Raji (cell line): ENCODE data around the gene ZNF558.

ENCODE experiments used
- POLR2A ChIP-seq: IDR thresholded peaks from 2 replicates; pipeline ENCODE4 v1.6.1; 2011; ENCODE audit warnings: low read depth, low read length, control low read depth; ENCODE audit not compliant: insufficient read depth

The ZNF558 gene

GRCh38 chr19:8832132-8833021, at the start of gene ZNF558, which contains the start of gene MBD3L1:
TSS of gene ZNF558 (minus strand) at chr19:8832304. CDS start at chr19:8822659, 9,645 bp downstream.
TSS of gene MBD3L1 (plus strand) at chr19:8832377. CDS start at chr19:8842679, 10,302 bp downstream.
- peak; percentile 51 for TF ChIP-seq POLR2A

- no peak for TF ChIP-seq POLR2A
These were observed 49.4 kb upstream of the ZNF558 start for GRCh38 chr19:8881512-8881911.

DNA sequence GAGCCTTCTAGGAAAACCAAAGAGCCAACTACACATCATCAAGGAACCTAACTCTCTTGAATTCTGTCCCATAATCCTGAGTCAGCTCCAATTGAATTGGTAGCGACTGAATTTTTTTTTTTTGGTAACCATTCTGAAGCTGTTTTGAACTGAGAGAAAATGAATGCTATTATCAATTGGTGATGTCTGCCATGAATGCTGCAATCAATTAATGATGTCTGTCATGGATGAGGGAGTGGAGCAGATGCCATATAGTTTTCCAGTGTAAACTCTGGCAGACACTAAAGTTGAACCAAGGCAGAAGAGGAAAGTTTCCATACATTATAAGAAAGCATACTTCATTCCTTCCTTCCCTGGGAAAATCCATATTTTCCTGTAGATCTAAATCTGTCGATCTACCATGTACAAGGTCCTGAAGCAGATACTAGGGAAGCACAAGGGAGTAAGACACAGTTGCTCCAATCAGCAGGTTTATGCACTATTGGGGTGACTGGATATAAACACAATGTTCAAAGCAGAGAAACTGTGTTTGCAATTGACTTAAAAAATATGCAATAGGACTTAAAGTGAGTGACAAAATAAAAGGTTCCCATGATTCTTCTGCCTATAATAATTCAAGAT, 48.9 kb upstream of the ZNF558 start:
- no peak for TF ChIP-seq POLR2A

DNA sequence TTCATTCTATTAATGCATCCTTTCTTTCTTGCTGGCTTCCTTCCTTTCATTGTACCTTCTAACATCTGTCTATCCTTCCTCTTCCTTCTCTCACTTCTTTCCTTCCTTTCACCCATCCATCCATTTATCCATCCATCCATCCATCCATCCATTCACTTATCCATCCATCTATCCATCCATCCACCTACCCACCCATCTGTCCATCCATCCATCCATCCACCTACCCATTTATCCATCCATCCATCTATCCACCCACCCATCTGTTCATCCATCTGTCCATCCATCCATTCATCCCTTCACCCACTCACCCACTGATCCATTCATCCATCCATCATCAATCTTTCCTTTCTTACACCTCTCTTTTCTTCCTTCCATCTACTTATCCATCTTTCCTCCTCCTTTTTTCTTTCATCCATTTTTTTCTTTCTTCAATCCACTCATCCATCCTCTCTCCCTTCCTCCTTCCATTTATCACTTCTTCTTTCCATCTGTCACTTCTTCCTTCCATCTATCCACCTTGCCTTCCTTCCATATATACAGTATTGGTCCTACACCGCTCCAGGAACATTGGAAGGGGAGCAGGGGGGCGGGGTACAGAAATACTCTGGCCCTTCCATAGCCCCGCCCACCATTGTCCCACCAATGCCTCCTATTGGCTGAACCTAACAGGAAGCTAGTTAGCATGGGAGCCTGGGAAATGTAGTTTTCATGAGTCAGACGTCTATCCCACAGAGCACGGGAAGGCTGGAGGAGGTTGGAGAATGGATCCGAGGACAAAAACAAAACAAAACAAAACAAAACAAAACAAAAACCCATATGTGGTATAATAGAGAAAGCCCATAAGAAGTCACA, 46.0 kb upstream of the ZNF558 start:
- TF ChIP-seq POLR2A, result no peak

- no peak for TF ChIP-seq POLR2A
These were observed 34.2 kb upstream of the ZNF558 start for GRCh38 chr19:8866344-8866743.

DNA sequence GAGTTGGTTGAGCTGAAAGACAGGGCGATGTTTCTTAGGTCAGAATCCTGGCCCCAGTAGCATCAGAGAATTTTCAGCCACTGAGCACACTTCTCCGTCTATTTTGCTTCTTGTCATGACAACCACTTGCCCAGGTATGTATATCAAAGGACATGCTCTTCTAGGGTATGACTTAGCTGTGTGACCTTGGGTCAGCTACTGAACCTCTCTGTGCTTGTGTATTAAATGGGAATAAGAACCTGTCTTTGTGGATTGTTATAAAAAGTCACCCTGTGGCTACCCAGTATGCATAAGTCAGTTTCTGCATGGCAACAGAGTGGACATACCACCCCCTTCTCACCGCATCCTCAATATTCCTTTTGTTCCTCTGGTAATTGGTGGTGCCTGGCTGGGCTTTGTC, 26.2 kb upstream of the ZNF558 start:
- no peak for TF ChIP-seq POLR2A

DNA sequence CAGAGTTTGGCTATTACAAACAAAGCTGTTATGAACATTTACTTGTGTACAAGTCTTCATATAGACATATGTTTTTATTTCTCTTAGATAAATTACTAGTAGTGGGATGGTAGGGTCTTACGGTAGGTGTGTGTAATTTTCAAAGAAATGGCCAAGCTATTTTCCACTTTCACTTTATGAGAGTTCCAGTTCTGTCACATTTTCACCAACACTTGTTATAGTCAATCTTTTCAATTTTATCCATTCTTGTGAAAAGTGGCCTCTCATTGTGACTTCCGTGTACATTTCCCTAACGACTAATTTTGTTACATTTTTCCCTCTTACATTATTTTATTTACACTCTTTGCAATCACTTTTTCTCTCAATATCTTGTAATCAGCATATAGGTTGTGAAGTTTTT, 18.4 kb upstream of the ZNF558 start:
- no peak for TF ChIP-seq POLR2A

DNA sequence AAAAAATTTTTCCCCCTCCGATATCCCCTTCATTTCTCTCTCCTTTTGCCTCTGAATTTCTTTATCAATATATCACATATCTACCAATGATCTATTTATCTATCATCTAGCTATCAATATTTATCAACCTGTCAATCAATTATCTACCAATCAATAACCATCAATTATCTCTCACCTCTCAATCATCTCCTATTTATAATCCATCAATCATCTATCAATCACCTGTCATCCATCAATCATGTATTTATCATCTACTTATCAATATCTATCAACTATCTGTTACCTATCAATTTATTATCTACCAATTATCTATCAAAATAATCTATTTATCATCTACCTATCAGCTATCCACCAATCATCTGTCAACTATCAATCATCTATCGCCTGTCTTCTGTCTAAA, 17.1 kb upstream of the ZNF558 start:
- no peak for TF ChIP-seq POLR2A

DNA sequence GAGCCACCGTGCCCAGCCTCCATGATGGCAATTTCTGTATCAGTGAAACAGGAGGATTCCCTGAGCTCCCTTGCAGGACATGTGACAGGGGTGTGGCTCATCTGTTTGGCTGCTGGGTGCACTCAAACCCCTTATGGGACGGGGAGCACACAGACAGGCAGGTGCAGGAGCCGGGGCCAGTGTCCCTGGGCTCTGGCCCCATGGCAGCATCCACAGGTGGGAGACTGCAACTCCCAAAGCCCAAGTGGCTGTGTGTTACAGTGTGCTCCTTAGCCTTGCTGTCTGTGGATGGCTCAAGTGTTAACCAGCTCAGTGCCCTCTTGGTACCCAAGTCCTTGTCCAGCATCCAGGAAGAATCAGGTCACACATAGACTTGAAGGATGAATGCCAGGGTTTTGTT, 14.7 kb upstream of the ZNF558 start:
- TF ChIP-seq POLR2A, result no peak

DNA sequence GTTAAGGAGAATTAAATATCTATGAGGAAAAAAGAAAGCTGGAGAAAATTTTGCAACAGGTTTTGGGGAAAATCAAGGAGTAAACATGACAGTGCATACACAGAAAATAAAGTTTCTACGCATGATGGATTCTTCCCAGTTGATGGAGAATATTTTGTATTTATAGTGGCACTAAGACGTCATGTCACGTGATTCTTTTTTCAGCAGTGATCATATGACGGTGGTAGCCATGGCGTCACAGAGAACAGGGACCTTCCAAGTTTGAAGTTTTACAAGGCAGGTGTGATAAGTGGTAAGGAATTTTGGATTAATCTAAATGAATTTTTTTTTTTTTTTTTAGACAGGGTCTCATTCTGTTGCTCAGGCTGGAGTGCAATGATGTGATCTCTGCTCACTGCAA, 8.6 kb upstream of the ZNF558 start:
- no peak for TF ChIP-seq POLR2A

DNA sequence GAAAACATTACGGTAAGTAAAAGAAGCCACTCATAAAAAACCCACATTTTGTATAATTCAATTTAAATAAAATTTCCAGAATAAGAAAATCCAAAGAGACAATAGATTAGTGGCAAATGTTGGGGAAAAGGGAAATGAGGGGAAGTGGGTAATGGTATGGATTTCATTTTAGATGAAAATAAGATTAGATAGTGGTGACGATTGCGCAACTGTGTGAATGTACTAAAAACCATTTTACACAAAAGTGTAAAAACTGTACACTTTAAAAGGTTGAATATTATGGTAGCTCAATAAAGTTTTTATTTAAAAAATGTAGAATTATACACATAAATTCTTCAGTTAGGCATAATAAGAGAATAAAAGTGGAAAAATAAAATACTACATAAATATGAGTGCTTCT, 3.8 kb upstream of the ZNF558 start:
- no peak for TF ChIP-seq POLR2A

GRCh38 chr19:8835446-8835845, 3.3 kb upstream of the ZNF558 start:
- no peak for TF ChIP-seq POLR2A

DNA sequence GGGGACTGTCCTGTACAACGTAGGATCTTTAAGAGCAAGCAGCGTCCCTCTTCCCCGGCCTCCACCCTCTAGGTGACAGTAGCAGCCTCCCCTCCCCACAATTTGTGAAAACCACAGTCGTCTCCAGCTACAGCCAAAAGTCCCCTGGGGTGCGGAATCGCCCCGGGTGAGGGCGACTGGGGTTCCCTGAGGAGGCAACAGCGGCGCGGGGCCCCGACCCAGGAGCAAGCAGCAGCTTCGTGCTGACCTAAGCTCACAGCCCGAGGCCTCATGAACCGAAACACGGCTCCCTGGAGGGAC, 322 bp downstream of the ZNF558 start:
- TF ChIP-seq POLR2A, result no peak

DNA sequence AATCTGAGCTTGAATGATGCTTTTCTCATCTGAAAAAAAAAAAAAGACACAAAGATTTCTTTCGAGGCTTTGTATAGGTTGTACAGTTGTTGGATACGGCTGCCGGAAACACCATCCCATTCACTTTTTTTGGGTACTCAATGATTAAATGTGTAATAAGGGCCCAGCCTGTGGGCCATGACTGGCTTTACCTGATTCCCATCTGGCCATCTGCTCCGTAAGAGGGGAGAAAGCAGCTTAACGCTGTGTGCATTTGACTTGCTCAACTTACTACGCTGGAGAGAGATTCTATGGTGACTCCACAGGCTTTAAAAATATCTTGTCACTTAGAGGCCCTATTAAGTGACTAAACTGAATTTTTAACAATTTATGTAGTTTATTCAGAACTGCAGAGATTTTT, 731 bp downstream of the ZNF558 start:
- no peak for TF ChIP-seq POLR2A

GRCh38 chr19:8827277-8827676, 4.8 kb downstream of the ZNF558 start:
- TF ChIP-seq POLR2A, result no peak

GRCh38 chr19:8826371-8826770, 5.7 kb downstream of the ZNF558 start:
- no peak for TF ChIP-seq POLR2A

DNA sequence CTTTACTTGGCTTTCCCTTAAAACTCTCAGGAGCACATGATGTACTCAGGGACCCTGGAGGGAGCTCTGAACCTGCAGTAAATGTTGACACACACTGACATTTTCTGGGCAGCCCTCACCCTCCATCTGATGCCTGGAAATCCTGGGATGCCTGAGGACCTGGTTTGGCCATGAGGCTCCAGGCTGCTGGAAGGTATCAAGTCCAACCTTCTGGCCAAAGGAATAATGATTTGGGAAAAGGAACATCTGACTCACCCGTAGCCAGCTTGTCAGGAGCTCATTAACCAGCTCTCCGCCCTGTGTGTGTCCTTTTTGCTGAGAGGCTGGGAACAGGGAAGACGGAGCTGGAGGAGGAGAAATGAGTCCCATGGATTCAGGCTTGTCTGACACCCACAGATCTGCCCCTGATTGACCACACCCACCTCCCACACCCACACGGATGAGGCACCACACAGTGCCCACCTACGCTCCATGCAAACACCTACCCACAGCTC, 10.3 kb downstream of the ZNF558 start:
- TF ChIP-seq POLR2A, result no peak
